Thyroid gland (tissue), 4 donors: ENCODE data around the gene ARHGAP35. TPM values are rescaled to one million over a fixed set of nuclear protein-coding genes. Genes with fewer than 3 reads are reported as not detected.
"Not testable (repeated sequence)": the region's sequence is repeated elsewhere in the genome, so short reads cannot be mapped to it uniquely, and the experiment has no call there.

Source experiments
- DNase-seq, 2 donors: peaks; one replicate each; pipeline ENCODE4 v3.0.0-alpha.2; 2019
- H3K27ac ChIP-seq, 3 donors: fragments of 200-600 bp; sonication (generic); 1 replicate in 2 of 3; 2 replicates in 1 of 3; pipeline ENCODE4 v1.5.1; 2016 to 2019; ENCODE audit warnings: mild to moderate bottlenecking in 1 of 3, moderate library complexity in 1 of 3
- H3K27me3 ChIP-seq: fragments of 200-600 bp; sonication (generic); one replicate; pipeline ENCODE4 v1.5.1; 2019
- H3K36me3 ChIP-seq, 2 donors: fragments of 200-600 bp; sonication (generic); one replicate each; pipeline ENCODE4 v1.5.1; 2016 to 2019
- H3K4me1 ChIP-seq, 2 donors: fragments of 200-600 bp; sonication (generic); one replicate each; pipeline ENCODE4 v1.5.1; 2017 to 2019
- H3K4me3 ChIP-seq, 3 donors: fragments of 200-600 bp; sonication (generic); replicated peaks in 1 of 3; 1 replicate in 2 of 3; 2 replicates in 1 of 3; pipeline ENCODE4 v1.5.1; 2016; ENCODE audit warnings: mild to moderate bottlenecking in 1 of 3
- H3K9me3 ChIP-seq: fragments of 200-600 bp; sonication (generic); one replicate; pipeline ENCODE4 v1.5.1; 2017
- POLR2A ChIP-seq, 2 donors: fragments of 450-650 bp; IDR thresholded peaks; one replicate each; pipeline ENCODE4 v1.6.1; 2017; ENCODE audit warnings: antibody characterized with exemption in 2 of 2, mild to moderate bottlenecking in 2 of 2, moderate library complexity in 1 of 2
- WGBS, 2 donors: methylation state at CpG; one replicate each; pipeline ENCODE4 v1.1.5; 2017; 5-methylcytosine and 5-hydroxymethylcytosine counted together
- intact Hi-C: fragments of 100-400 bp; cut with DNase I; formaldehyde crosslinking; loops from one replicate; pipeline ENCODE4 v1.15.1; 2023
- total RNA-seq, 4 donors: library from RNA; depleted of rRNA; stranded (reverse); fragments of >200 nt; gene quantifications; one replicate each; pipeline ENCODE4 v1.2.3, GENCODE V29; 2016
- TF ChIP-seq, protein P1 (sequence below), 6 experiments: fragments of 200-600 bp in 3 of 6; fragments of 450-650 bp in 3 of 6; sonication (generic) in 3 of 6; IDR thresholded peaks; one replicate each; pipeline ENCODE4 v1.5.1; 2016 to 2019; ENCODE audit warnings: antibody characterized with exemption in 6 of 6, mild to moderate bottlenecking in 2 of 6, inconsistent platforms in 1 of 6, moderate library complexity in 1 of 6

ARHGAP35 gene
- total RNA-seq, 4 donors from 2014 or later, result 51.2 to 82.9 (median 67.0) TPM

DNA sequence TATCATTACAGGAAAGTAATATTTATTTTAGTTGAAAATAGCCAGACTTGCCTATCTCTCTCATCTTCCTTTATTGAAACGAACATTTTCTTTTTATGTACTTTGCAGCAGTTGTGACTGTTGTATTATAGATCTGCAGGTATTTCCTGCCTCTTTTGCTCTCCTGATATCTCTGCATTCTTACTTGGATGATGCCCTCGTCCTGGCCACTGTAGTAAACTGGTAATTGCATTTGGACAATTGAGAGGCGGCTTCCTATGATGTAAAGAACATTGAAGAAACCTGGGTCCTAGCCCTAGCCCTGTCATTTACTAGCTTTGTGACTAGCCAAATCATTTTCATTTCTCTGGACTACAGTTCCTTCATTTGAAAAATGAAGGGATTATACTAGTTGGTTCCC is 6.4 kb downstream of the ARHGAP35 start:
- WGBS, 2 donors, result 60 to 61% methylated on average over 3 of the region's 3 CpGs
- Histone ChIP-seq H3K4me1 (peaks cover 49 to 71% of the 10 kb centered on the region in 2 donors), H3K4me3 (no peak overlapping the region), H3K27ac (peak overlapping the region in 1 of 3 donors; percentile 41), H3K27me3 (no peaks in the 10 kb centered on the region), H3K9me3 (no peaks in the 10 kb centered on the region), H3K36me3 (no peaks in the 10 kb centered on the region)
- TF ChIP-seq, protein P1, sequence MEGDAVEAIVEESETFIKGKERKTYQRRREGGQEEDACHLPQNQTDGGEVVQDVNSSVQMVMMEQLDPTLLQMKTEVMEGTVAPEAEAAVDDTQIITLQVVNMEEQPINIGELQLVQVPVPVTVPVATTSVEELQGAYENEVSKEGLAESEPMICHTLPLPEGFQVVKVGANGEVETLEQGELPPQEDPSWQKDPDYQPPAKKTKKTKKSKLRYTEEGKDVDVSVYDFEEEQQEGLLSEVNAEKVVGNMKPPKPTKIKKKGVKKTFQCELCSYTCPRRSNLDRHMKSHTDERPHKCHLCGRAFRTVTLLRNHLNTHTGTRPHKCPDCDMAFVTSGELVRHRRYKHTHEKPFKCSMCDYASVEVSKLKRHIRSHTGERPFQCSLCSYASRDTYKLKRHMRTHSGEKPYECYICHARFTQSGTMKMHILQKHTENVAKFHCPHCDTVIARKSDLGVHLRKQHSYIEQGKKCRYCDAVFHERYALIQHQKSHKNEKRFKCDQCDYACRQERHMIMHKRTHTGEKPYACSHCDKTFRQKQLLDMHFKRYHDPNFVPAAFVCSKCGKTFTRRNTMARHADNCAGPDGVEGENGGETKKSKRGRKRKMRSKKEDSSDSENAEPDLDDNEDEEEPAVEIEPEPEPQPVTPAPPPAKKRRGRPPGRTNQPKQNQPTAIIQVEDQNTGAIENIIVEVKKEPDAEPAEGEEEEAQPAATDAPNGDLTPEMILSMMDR (IDR thresholded peaks at IDR 0.05), result no peak
- TF ChIP-seq POLR2A (IDR thresholded peaks at IDR 0.05), result no peak
- DNase-seq, result no peak
- intact Hi-C loops, result no loop called here

DNA sequence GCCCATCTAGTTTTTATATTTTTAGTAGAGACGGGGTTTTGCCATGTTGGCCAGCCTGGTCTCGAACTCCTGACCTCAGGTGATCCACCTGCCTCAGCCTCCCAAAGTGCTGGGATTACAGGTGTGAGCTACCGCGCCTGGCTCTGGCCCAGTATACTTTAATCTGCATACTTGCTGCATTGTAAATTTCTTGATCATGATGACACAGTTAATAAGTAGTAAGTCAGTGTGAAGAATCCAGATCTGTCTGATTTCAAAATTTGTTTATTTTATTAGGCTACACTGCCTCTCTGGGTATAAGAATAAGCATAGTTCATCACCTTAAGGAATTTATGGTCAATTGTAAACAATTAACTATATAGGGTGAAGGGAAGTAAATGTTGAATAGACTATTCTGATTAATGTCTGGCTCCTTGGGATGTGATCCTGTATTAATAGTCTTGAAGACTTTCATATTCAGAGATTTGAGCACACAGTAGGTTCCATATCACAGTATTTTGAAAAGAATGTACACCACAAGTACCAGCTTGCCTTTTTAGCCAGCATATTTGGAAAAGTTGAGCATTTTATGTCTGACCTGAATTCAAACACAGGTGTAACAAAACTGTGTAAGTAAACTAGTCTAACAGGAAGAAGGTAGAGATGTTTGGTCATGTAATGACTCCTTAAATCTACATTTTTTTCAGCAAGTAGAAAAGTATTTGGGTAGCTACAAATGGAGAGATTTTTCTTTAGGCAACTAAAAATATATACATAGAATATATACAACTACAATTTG is 7.4 kb downstream of the ARHGAP35 start:
- 95 to 96% methylated on average over 4 of the region's 4 CpGs for WGBS, 2 donors
- no peaks in the 10 kb centered on the region for H3K9me3 ChIP-seq
- H3K27ac ChIP-seq, result no peak overlapping the region
- no peaks in the 10 kb centered on the region for H3K36me3 ChIP-seq
- intact Hi-C loops, result no loop called here
- peaks cover 39 to 62% of the 10 kb centered on the region in 2 donors for H3K4me1 ChIP-seq
- H3K27me3 ChIP-seq, result no peaks in the 10 kb centered on the region
- DNase-seq, result no peak
- H3K4me3 ChIP-seq, result no peak overlapping the region
- no peak for TF ChIP-seq POLR2A (IDR thresholded peaks at IDR 0.05)
- TF ChIP-seq, protein P1 (IDR thresholded peaks at IDR 0.05), result no peak

GRCh38 chr19:46871173-46871572 is 10.4 kb downstream of the ARHGAP35 start:
- H3K4me3 ChIP-seq, H3K27me3 ChIP-seq, DNase-seq, H3K9me3 ChIP-seq, H3K36me3 ChIP-seq, H3K27ac ChIP-seq: not testable (repeated sequence)
- 91 to 93% methylated on average over 5 of the region's 5 CpGs for WGBS, 2 donors
- intact Hi-C loops, result loop anchor here (10.0 kb wide), 1 partner anchor 54 kb away; no protein-coding TSS in a partner anchor
- peaks cover 17 to 32% of the 10 kb centered on the region in 2 donors for H3K4me1 ChIP-seq

GRCh38 chr19:46872967-46873366 is 12.2 kb downstream of the ARHGAP35 start:
- TF ChIP-seq POLR2A (IDR thresholded peaks at IDR 0.05), result no peak
- TF ChIP-seq, protein P1 (IDR thresholded peaks at IDR 0.05), result no peak
- no peaks in the 10 kb centered on the region for H3K36me3 ChIP-seq
- H3K9me3 ChIP-seq, result no peaks in the 10 kb centered on the region
- no peak overlapping the region for H3K27ac ChIP-seq
- DNase-seq, result no peak
- intact Hi-C loops, result loop anchor here (10.0 kb wide), 1 partner anchor 52 kb away; no protein-coding TSS in a partner anchor
- peaks cover 4 to 14% of the 10 kb centered on the region in 2 donors for H3K4me1 ChIP-seq
- H3K4me3 ChIP-seq, result no peak overlapping the region
- H3K27me3 ChIP-seq, result no peaks in the 10 kb centered on the region
- 74 to 82% methylated on average over 4 of the region's 4 CpGs for WGBS, 2 donors

DNA sequence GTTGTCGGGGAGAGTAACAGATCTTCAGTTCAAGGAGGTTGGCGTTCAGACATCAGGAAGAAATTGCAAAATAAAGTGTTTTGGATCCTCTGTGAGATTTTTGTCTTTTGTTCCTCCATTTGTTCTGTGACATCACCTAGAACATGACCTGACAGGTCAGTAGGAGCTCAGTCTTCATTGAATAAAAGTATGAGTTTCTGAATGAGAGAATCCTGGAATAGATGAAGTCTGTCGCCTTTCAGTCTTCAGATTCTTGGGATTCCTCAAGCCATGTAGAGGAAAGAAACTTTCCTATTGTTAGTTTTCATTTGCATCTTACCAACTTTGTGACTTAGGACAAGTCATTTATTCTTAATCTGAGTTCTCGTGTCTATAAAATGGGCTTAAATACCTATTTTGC is 14.4 kb downstream of the ARHGAP35 start:
- Histone ChIP-seq H3K9me3 (no peaks in the 10 kb centered on the region), H3K4me1 (no peaks in the 10 kb centered on the region), H3K36me3 (no peaks in the 10 kb centered on the region), H3K27ac (no peak overlapping the region), H3K27me3 (no peaks in the 10 kb centered on the region), H3K4me3 (no peak overlapping the region)
- intact Hi-C loops, result loop anchor here (10.0 kb wide), 1 partner anchor 50 kb away; no protein-coding TSS in a partner anchor
- DNase-seq, result no peak
- WGBS, 2 donors, result 79 to 93% methylated on average over 4 of the region's 4 CpGs
- TF ChIP-seq, protein P1 (IDR thresholded peaks at IDR 0.05), result no peak
